ENCODE results near the gene KAT6B.

DNA sequence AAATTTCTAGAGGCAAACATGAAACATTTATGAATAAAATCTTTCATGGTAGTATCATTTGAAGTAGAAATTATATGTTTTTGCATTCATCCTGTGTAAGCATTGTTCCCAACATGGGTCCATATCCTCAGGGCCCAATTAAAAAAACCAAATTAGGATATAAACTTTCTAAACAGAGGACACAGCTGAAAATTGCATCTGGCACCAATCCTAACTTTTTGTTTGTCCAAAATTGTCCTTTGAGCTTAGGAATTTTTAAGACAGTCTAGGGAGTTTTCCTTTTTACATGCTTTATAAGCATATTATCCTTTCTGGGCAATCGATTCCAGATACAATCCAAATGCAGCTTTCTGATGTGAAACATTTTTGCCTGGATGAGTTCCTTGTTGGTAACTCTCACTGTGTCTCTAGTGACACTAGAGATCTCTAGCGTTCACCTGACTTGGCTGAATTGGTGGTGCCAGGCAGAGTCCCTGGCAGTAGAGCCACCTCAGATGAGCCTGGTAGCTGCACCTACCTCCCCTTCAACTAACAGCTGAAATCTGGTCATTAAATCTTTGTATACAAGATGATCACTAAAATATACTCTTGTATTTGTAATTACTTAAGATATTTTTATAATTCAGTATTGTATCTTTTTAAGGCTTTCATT, 147.5 kb downstream of the KAT6B start:
- TF ChIP-seq POLR2AphosphoS5 (IDR thresholded peaks at IDR 0.05; ENCODE audit: low read depth, low read length): no peak
- no peak for TF ChIP-seq POLR2A (IDR thresholded peaks at IDR 0.05; ENCODE audit: low read depth, low read length)

Data from GM12891 (cell line).